HEK293 (cell line): ENCODE data around the gene CCDC149.

Experiments
- CTCF ChIA-PET: fragments of 350-600 bp; formaldehyde crosslinking; extraction: SDS; loops from one replicate; lab custom pipeline; 2021; ENCODE audit warnings: antibody characterized with exemption; lab: Yijun Ruan, JAX
- POLR2A ChIA-PET: fragments of 300-600 bp; formaldehyde crosslinking; extraction: SDS; loops from one replicate; lab custom pipeline; 2020; ENCODE audit warnings: antibody characterized with exemption, inconsistent platforms; lab: Yijun Ruan, JAX
- H3K27ac ChIP-seq: fragments of 200-500 bp; sonication (Bioruptor generic); 2 replicates; pipeline ENCODE4 v1.5.1; 2014; ENCODE audit warnings: low read depth, low read length, control low read depth, inconsistent platforms; ENCODE audit errors: extremely low read depth
- H3K36me3 ChIP-seq, 2 experiments: fragments of 200-500 bp in 1 of 2; sonication (Bioruptor generic) in 1 of 2; 1 replicate in 1 of 2; 2 replicates in 1 of 2; pipeline ENCODE4 v1.5.1; 2014 to 2017; ENCODE audit warnings: inconsistent platforms in 2 of 2, low read length in 2 of 2; ENCODE audit not compliant: control insufficient read depth in 2 of 2, insufficient read depth in 1 of 2
- H3K4me1 ChIP-seq: fragments of 200-500 bp; sonication (Bioruptor generic); 2 replicates; pipeline ENCODE4 v1.5.1; 2014; ENCODE audit warnings: mild to moderate bottlenecking, low read length, inconsistent platforms; ENCODE audit not compliant: control insufficient read depth, insufficient read depth
- H3K4me3 ChIP-seq: 2 replicates; pipeline ENCODE4 v1.5.1; 2011; ENCODE audit warnings: low read depth, mild to moderate bottlenecking, control low read depth, low read length, moderate library complexity
- H3K9me3 ChIP-seq: fragments of 200-500 bp; sonication (Bioruptor generic); 2 replicates; pipeline ENCODE4 v1.5.1; 2014; ENCODE audit warnings: low read depth, low read length, inconsistent platforms; ENCODE audit not compliant: control insufficient read depth, insufficient read depth
- CTCF ChIP-seq: fragments of 450-650 bp; formaldehyde crosslinking; IDR thresholded peaks from 2 replicates; pipeline ENCODE4 v1.5.1; 2016; ENCODE audit warnings: missing biosample characterization, missing genetic modification characterization
- PRDM10 ChIP-seq: fragments of 450-650 bp; formaldehyde crosslinking; IDR thresholded peaks from 2 replicates; pipeline ENCODE4 v1.5.1; 2016; ENCODE audit warnings: missing biosample characterization, missing genetic modification characterization
- REST ChIP-seq: fragments of 450-650 bp; formaldehyde crosslinking; IDR thresholded peaks from 2 replicates; pipeline ENCODE4 v1.5.1; 2016; ENCODE audit warnings: missing biosample characterization, missing genetic modification characterization
- SCRT1 ChIP-seq: fragments of 450-650 bp; formaldehyde crosslinking; IDR thresholded peaks from 2 replicates; pipeline ENCODE4 v1.5.1; 2016; ENCODE audit warnings: missing biosample characterization, missing genetic modification characterization, borderline replicate concordance
- SCRT2 ChIP-seq: fragments of 450-650 bp; formaldehyde crosslinking; IDR thresholded peaks from 2 replicates; pipeline ENCODE4 v1.5.1; 2016; ENCODE audit warnings: missing biosample characterization, missing genetic modification characterization
- SP2 ChIP-seq: fragments of 450-650 bp; formaldehyde crosslinking; IDR thresholded peaks from 2 replicates; pipeline ENCODE4 v1.5.1; 2016; ENCODE audit warnings: missing biosample characterization, missing genetic modification characterization
- SP3 ChIP-seq: fragments of 450-650 bp; formaldehyde crosslinking; IDR thresholded peaks from 2 replicates; pipeline ENCODE4 v1.5.1; 2016; ENCODE audit warnings: missing biosample characterization, missing genetic modification characterization
- TCF7L2 ChIP-seq: IDR thresholded peaks from 2 replicates; pipeline ENCODE4 v1.6.1; 2011; ENCODE audit warnings: low read depth, mild to moderate bottlenecking, inconsistent platforms, low read length, moderate library complexity, borderline replicate concordance
- ZBTB11 ChIP-seq: fragments of 450-650 bp; formaldehyde crosslinking; conservative IDR thresholded peaks from 2 replicates; pipeline ENCODE4 v1.5.1; 2016; ENCODE audit warnings: low read depth, missing biosample characterization, missing genetic modification characterization
- ZBTB26 ChIP-seq: fragments of 450-650 bp; formaldehyde crosslinking; optimal IDR thresholded peaks from 2 replicates; pipeline ENCODE3; 2016; ENCODE audit warnings: missing biosample characterization, mild to moderate bottlenecking, missing genetic modification characterization
- ZBTB49 ChIP-seq: fragments of 450-650 bp; formaldehyde crosslinking; IDR thresholded peaks from 2 replicates; pipeline ENCODE4 v1.5.1; 2016; ENCODE audit warnings: missing biosample characterization, missing genetic modification characterization, low read depth
- ZNF175 ChIP-seq: fragments of 450-650 bp; formaldehyde crosslinking; IDR thresholded peaks from 2 replicates; pipeline ENCODE4 v1.5.1; 2016; ENCODE audit warnings: missing biosample characterization, missing genetic modification characterization
- ZNF2 ChIP-seq: fragments of 450-650 bp; formaldehyde crosslinking; IDR thresholded peaks from 2 replicates; pipeline ENCODE4 v1.5.1; 2016; ENCODE audit warnings: missing biosample characterization, missing genetic modification characterization
- ZNF311 ChIP-seq: fragments of 450-650 bp; formaldehyde crosslinking; IDR thresholded peaks from 2 replicates; pipeline ENCODE4 v1.5.1; 2017; ENCODE audit warnings: missing biosample characterization, missing genetic modification characterization, borderline replicate concordance
- ZNF335 ChIP-seq: fragments of 450-650 bp; formaldehyde crosslinking; conservative IDR thresholded peaks from 2 replicates; pipeline ENCODE4 v1.5.1; 2016; ENCODE audit warnings: missing biosample characterization, missing genetic modification characterization
- ZNF658 ChIP-seq: fragments of 450-650 bp; formaldehyde crosslinking; IDR thresholded peaks from 2 replicates; pipeline ENCODE4; 2016; ENCODE audit warnings: missing biosample characterization, missing genetic modification characterization

Gene CCDC149

GRCh38 chr4:24912252-24913118, at the start of gene CCDC149:
CCDC149 (minus strand) TSS chr4:24913042; CDS start chr4:24912864, 178 bp downstream.
- POLR2A ChIA-PET: no interaction called here
- H3K36me3 ChIP-seq: no peaks in the 10 kb centered on the region
- no peaks in the 10 kb centered on the region for H3K9me3 ChIP-seq
- no peaks in the 10 kb centered on the region for H3K4me1 ChIP-seq
- peak within 1 kb of the TSS; percentile 26 for H3K4me3 ChIP-seq
- CTCF ChIA-PET: no interaction called here
- TF ChIP-seq PRDM10 (tag by site-specific recombination) (0 out of 2 replicates have a peak, but pooled peaks have one; percentile 13), SCRT2 (tag by site-specific recombination) (no peak), TCF7L2 (no peak), ZBTB26 (peak; percentile 45), ZNF335 (tag by site-specific recombination) (0 out of 2 replicates have a peak, but pooled peaks have one; percentile 18), ZNF2 (tag by site-specific recombination) (no peak), ZBTB11 (tag by site-specific recombination) (no peak), SP2 (tag by site-specific recombination) (peak; percentile 37; the same call in 1 of the 2 replicates), ZNF311 (no peak), SP3 (tag by site-specific recombination) (0 out of 2 replicates have a peak, but pooled peaks have one; percentile 19)
- TF ChIP-seq, all 188 proteins: peak for 5
- H3K27ac ChIP-seq: peak within 1 kb of the TSS; percentile 22; the same call in 1 of the 2 replicates

GRCh38 chr4:24957886-24958285, 45.0 kb upstream of the CCDC149 start:
- POLR2A ChIA-PET: no interaction called here
- CTCF ChIA-PET: no interaction called here
- Histone ChIP-seq H3K4me1 (no peaks in the 10 kb centered on the region), H3K4me3 (no peak overlapping the region), H3K27ac (no peak overlapping the region), H3K9me3 (no peaks in the 10 kb centered on the region), H3K36me3 (no peaks in the 10 kb centered on the region)
- no peak for TF ChIP-seq ZNF175 (tag by site-specific recombination)
- TF ChIP-seq REST (tag by site-specific recombination): no peak
- TF ChIP-seq ZBTB49 (tag by site-specific recombination): no peak
- TF ChIP-seq SCRT1 (tag by site-specific recombination): no peak
- TF ChIP-seq SP2 (tag by site-specific recombination): no peak
- TF ChIP-seq CTCF (tag by site-specific recombination): no peak
- no peak for TF ChIP-seq ZNF658 (tag by site-specific recombination)
